ENCODE data around the gene C1orf74.

The C1orf74 gene

DNA sequence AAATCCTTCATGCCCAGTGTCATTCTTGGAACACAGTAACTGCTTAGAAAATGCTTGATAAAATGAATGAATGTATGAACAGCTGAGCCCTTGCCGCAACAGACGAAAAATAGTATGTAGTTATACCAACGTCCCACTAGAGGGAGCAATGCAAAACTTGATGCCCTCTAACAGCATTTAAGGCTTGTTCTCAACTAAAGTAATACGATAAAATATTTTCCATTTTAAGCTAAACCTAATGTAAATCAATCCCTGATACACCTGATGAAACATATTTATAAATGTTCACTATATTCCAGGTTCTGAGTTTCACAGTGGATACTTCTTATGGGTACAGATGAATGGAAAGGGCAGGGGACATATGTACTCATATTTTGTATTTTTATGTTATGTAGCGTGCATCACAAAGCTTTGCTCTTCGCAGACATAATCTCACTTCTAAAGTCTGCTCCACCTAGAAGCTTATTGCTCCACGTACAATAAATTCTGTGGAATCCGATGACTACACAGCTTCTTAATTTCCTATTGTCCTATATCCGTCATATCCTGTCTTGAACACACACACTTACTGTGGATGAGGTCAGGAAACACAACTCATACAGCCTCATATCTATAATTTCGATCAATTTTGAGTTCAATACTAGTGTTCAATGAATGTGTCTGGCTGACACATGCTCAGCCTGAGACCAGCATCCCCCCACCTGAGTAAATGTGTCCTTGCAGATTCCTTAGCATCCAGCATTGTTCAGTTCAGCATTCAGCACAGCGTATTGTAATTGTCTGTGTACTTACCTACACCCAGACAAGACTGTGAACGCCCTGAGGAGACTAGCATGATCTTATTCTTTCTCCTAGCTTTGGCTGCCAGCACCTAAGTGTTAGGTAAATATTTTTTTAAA, 39.0 kb upstream of the C1orf74 start:
- Histone ChIP-seq H3K27me3 (ENCODE audit: insufficient read depth, poor library complexity, severe bottlenecking) (no peaks in the 10 kb centered on the region), H3K27ac (replicated peaks) (no peak overlapping the region), H3K4me3 (replicated peaks; ENCODE audit: insufficient read depth, low read length) (no peak overlapping the region)
- DNase-seq (ENCODE audit: low read depth in 1 of 2, low spot score in 1 of 2) = peak in 1 of 2 experiments; percentile 25
- TF ChIP-seq, protein P1, sequence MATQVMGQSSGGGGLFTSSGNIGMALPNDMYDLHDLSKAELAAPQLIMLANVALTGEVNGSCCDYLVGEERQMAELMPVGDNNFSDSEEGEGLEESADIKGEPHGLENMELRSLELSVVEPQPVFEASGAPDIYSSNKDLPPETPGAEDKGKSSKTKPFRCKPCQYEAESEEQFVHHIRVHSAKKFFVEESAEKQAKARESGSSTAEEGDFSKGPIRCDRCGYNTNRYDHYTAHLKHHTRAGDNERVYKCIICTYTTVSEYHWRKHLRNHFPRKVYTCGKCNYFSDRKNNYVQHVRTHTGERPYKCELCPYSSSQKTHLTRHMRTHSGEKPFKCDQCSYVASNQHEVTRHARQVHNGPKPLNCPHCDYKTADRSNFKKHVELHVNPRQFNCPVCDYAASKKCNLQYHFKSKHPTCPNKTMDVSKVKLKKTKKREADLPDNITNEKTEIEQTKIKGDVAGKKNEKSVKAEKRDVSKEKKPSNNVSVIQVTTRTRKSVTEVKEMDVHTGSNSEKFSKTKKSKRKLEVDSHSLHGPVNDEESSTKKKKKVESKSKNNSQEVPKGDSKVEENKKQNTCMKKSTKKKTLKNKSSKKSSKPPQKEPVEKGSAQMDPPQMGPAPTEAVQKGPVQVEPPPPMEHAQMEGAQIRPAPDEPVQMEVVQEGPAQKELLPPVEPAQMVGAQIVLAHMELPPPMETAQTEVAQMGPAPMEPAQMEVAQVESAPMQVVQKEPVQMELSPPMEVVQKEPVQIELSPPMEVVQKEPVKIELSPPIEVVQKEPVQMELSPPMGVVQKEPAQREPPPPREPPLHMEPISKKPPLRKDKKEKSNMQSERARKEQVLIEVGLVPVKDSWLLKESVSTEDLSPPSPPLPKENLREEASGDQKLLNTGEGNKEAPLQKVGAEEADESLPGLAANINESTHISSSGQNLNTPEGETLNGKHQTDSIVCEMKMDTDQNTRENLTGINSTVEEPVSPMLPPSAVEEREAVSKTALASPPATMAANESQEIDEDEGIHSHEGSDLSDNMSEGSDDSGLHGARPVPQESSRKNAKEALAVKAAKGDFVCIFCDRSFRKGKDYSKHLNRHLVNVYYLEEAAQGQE (IDR thresholded peaks at IDR 0.05; ENCODE audit: insufficient replicate concordance, low read depth) = no peak
- TF ChIP-seq SPI1 (IDR thresholded peaks at IDR 0.05; ENCODE audit: borderline replicate concordance, low read depth) (no peak), GABPA (IDR thresholded peaks at IDR 0.05; ENCODE audit: low read depth) (no peak), POLR2AphosphoS5 (IDR thresholded peaks at IDR 0.05; ENCODE audit: low read depth) (no peak)
- TF ChIP-seq, protein P2, sequence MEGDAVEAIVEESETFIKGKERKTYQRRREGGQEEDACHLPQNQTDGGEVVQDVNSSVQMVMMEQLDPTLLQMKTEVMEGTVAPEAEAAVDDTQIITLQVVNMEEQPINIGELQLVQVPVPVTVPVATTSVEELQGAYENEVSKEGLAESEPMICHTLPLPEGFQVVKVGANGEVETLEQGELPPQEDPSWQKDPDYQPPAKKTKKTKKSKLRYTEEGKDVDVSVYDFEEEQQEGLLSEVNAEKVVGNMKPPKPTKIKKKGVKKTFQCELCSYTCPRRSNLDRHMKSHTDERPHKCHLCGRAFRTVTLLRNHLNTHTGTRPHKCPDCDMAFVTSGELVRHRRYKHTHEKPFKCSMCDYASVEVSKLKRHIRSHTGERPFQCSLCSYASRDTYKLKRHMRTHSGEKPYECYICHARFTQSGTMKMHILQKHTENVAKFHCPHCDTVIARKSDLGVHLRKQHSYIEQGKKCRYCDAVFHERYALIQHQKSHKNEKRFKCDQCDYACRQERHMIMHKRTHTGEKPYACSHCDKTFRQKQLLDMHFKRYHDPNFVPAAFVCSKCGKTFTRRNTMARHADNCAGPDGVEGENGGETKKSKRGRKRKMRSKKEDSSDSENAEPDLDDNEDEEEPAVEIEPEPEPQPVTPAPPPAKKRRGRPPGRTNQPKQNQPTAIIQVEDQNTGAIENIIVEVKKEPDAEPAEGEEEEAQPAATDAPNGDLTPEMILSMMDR (IDR thresholded peaks at IDR 0.05; ENCODE audit: insufficient read depth, low read length) = peak; percentile 77

- TF ChIP-seq, protein P1 (IDR thresholded peaks at IDR 0.05; ENCODE audit: insufficient replicate concordance, low read depth) = no peak
- TF ChIP-seq GABPA (IDR thresholded peaks at IDR 0.05; ENCODE audit: low read depth) (no peak), POLR2AphosphoS5 (IDR thresholded peaks at IDR 0.05; ENCODE audit: low read depth) (no peak), SPI1 (IDR thresholded peaks at IDR 0.05; ENCODE audit: borderline replicate concordance, low read depth) (no peak)
- TF ChIP-seq, protein P2 (IDR thresholded peaks at IDR 0.05; ENCODE audit: insufficient read depth, low read length) = no peak
- Histone ChIP-seq H3K4me3 (replicated peaks; ENCODE audit: insufficient read depth, low read length) (no peak overlapping the region), H3K27ac (replicated peaks) (no peak overlapping the region), H3K27me3 (ENCODE audit: insufficient read depth, poor library complexity, severe bottlenecking) (no peaks in the 10 kb centered on the region)
- DNase-seq (ENCODE audit: low read depth in 1 of 2, low spot score in 1 of 2) = no peak
These were observed 38.3 kb upstream of the C1orf74 start for GRCh38 chr1:209822706-209823105.

- Histone ChIP-seq H3K4me3 (replicated peaks; ENCODE audit: insufficient read depth, low read length) (no peak overlapping the region), H3K27me3 (ENCODE audit: insufficient read depth, poor library complexity, severe bottlenecking) (no peaks in the 10 kb centered on the region), H3K27ac (replicated peaks) (no peak overlapping the region)
- TF ChIP-seq, protein P2 (IDR thresholded peaks at IDR 0.05; ENCODE audit: insufficient read depth, low read length) = no peak
- TF ChIP-seq, protein P1 (IDR thresholded peaks at IDR 0.05; ENCODE audit: insufficient replicate concordance, low read depth) = no peak
- TF ChIP-seq GABPA (IDR thresholded peaks at IDR 0.05; ENCODE audit: low read depth) (no peak), POLR2AphosphoS5 (IDR thresholded peaks at IDR 0.05; ENCODE audit: low read depth) (no peak)
- no peak for DNase-seq (ENCODE audit: low read depth in 1 of 2, low spot score in 1 of 2)
These were observed 36.6 kb upstream of the C1orf74 start for GRCh38 chr1:209820986-209821385.

Measured in HL-60 (cell line).